ENCODE results near the gene RPSA. TPM values are rescaled to one million over a fixed set of nuclear protein-coding genes. Genes with fewer than 3 reads are reported as not detected.

RPSA gene
- total RNA-seq, 2 experiments from 2014 or later = 1,930 to 1,974 TPM

Other genes with a start within 250 kb of the RPSA start
- gene XIRP1, start 214.1 kb upstream of the RPSA start, total RNA-seq = not detected
- under 1 TPM; 0.14 to 0.27 TPM for gene CX3CR1, start 126.7 kb upstream of the RPSA start, total RNA-seq
- gene CCR8, start 77.0 kb upstream of the RPSA start, total RNA-seq = 1 to 10 TPM; 1.3 to 2.1 TPM
- gene SLC25A38, start 23.4 kb upstream of the RPSA start, total RNA-seq = 10 to 100 TPM; 43.2 to 44.7 TPM
- not detected for gene MOBP, start 61.0 kb downstream of the RPSA start, total RNA-seq

All from CD4-positive, alpha-beta T cell (primary cell).